ENCODE measurements around the gene USP5.
"Not testable (repeated sequence)": the region's sequence is repeated elsewhere in the genome, so short reads cannot be mapped to it uniquely, and the experiment has no call there.

USP5 gene

GRCh38 chr12:6886206-6886999, 34.5 kb downstream of the USP5 start:
- not testable (repeated sequence) for DNase-seq (ENCODE audit: low read depth in 2 of 2)

GRCh38 chr12:6887460-6887859, 35.5 kb downstream of the USP5 start:
- DNase-seq (ENCODE audit: low read depth in 2 of 2): no peak

GRCh38 chr12:6888360-6888759, 36.4 kb downstream of the USP5 start:
- DNase-seq (ENCODE audit: low read depth in 2 of 2): no peak

DNA sequence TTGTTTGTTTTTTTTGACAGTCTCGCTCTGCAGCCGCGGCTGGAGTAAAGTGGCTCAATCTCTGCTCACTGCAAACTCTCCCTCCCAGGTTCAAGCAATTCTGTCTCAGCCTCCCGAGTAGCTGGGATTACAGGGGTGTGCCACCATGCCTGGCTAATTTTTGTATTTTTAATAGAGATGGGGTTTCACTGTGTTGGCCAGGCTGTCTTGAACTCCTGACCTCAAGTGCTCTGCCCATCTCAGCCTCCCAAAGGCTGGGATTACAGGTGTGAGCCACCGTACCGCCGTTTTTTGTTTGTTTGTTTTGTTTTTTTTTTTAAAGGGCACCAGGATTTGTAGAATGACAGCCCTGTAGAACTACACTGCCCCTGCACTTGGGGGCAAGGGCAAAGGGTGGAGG, 36.8 kb downstream of the USP5 start:
- DNase-seq (ENCODE audit: low read depth in 2 of 2): not testable (repeated sequence)

- DNase-seq (ENCODE audit: low read depth in 2 of 2): not testable (repeated sequence)
Measured at GRCh38 chr12:6889775-6890573, 38.0 kb downstream of the USP5 start.

DNA sequence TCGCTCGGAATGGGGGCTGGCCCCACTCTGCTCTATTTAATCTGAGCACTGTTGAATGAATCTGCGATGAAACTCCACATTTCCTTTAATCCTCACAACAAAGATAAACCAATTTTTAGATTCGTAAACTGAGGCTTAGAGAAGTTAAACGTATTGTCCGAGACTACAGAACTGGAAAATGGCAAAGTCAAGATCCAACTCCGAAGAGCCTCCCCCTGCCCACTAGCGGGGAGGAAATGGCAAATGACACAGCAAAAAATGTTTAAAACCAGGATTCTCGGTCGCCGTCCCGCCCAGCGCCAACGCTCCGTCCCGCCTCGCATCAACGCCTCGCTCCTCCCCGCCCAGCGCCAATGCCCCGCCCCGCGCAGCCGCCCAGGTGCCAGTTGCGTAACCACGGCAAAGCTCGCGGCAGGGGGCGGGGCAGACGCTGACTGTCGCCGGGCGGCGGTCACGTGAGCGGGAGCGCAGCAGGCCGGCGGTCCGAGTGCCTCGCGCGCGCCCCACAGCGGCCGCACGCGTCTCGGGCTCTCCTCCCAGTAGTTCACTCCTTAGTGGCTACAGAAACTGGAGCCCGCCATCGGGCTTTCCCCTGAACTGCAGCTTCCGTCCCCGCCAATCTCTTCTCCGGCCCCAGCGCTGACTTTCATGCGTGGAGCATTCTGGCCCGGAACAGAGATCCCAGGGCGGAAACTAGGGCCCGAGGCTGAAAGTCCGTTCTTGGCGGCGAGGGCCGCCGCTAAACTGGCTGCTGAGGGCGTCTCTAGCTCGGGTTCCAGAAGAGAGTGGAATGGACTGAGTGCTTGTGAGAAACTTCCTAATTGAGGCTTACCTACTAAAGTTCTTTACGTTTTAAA, 39.1 kb downstream of the USP5 start:
- peak; percentile 92 to 93 for DNase-seq (ENCODE audit: low read depth in 2 of 2)

- no peak for DNase-seq (ENCODE audit: low read depth in 2 of 2)
Measured at GRCh38 chr12:6891646-6892001, 39.7 kb downstream of the USP5 start.

GRCh38 chr12:6892683-6893082, 40.7 kb downstream of the USP5 start:
- not testable (repeated sequence) for DNase-seq (ENCODE audit: low read depth in 2 of 2)

GRCh38 chr12:6894321-6894720, 42.4 kb downstream of the USP5 start:
- DNase-seq (ENCODE audit: low read depth in 2 of 2): no peak

DNA sequence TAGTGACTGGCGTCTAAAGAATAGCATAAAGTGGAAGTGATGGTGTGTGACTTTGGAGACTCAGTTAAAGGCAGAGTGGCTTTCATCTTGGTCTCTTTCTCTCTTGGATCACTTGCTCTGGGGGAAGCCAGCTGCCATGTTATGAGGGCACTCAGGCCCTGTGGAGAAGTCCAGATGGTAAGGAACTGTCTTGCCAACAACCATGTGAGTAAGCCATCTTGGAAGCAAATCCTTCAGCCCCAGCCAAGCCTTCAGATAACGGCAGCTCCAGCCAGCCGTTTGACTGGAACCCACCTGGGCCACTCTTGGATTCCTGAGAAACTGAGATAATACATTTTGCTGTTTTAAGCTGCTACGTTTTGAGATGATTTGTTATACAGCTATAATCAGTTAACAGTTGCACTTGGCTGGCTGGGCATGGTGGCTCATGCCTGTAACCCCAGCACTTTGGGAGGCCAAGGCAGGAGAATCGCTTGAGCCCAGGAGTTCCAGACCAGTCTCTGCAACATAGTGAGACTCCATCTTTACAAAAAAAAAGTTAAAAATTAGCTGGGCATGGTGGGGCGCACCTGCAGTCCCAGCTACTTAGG, 45.0 kb downstream of the USP5 start:
- DNase-seq (ENCODE audit: low read depth in 2 of 2): no peak

DNA sequence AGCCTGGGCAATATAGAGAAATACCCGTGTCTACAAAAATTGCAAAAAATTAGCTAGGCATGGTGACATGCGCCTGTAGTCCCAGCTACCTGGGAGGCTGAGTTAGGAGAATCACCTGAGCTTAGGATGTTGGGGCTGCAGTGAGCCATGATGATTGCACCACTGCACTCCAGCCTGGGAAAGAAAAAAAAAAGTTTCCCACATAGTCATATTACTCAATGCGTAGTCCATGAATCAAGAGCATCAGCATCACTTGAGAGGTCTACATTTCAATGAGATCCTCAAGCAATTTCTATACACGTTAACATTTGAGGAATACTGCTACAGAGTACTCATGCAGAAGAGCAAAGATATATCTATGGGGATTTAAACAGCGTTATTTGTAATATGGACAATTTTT, 47.5 kb downstream of the USP5 start:
- no peak for DNase-seq (ENCODE audit: low read depth in 2 of 2)

- no peak for DNase-seq (ENCODE audit: low read depth in 2 of 2)
Measured at GRCh38 chr12:6899837-6900519, 48.0 kb downstream of the USP5 start.

- no peak for DNase-seq (ENCODE audit: low read depth in 2 of 2)
Measured at GRCh38 chr12:6902448-6902847, 50.5 kb downstream of the USP5 start.

- no peak for DNase-seq (ENCODE audit: low read depth in 2 of 2)
Measured at GRCh38 chr12:6903722-6904121, 51.8 kb downstream of the USP5 start.

GRCh38 chr12:6904280-6905276, 52.6 kb downstream of the USP5 start, which contains the start of gene LRRC23:
Gene LRRC23, plus strand, starts transcription at chr12:6904822. Its CDS starts 812 bp downstream, at chr12:6905634.
- DNase-seq (ENCODE audit: low read depth in 2 of 2): peak; percentile 90

DNA sequence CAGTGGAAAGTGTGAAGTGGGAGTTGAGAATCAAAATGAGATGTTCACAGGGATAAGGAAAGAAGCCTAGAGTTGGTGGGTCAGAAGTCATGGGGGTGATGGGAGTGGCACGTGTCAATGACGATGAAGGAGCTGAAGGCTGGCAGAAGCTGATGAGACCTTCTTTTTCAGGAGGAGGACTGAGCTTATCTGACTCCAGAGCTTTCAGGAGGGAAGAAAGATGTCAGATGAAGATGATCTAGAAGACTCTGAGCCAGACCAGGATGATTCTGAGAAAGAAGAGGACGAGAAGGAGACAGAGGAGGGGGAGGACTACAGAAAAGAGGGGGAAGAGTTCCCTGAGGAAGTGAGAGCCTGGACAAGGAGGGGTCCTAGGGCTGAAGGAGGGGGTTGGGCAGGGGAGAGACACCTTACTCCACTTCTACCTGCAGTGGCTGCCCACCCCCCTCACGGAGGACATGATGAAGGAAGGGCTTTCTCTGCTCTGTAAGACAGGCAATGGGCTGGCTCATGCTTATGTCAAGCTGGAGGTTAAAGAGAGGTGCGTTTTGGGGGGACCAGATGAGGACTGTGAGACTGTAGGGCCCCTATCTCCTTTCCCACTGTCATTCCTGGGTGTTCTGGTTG, 53.6 kb downstream of the USP5 start:
- no peak for DNase-seq (ENCODE audit: low read depth in 2 of 2)

DNA sequence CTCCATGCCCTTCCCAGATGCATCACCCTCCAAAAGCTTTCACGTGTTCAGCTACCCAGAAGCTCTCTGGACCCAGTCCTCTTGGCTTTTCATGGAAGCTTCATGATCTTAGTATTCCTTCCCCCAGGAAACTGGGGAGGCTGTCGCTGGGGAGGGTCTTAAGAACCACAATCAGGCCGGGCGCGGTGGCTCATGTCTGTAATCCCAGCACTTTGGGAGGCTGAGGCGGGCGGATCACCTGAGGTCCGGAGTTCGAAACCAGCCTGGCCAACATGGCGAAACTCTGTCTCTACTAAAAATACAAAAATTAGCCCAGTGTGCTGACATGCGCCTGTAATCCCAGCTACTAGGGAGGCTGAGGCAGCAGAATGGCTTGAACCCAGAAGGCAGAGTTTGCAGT, 56.2 kb downstream of the USP5 start:
- DNase-seq (ENCODE audit: low read depth in 2 of 2): not testable (repeated sequence)

- DNase-seq (ENCODE audit: low read depth in 2 of 2): no peak
Measured at GRCh38 chr12:6909421-6910145, 57.6 kb downstream of the USP5 start.

Measured in fibroblast of skin of left quadriceps (primary cell).